ENCODE data around the gene HHATL. TPM values are rescaled to one million over a fixed set of nuclear protein-coding genes. Genes with fewer than 3 reads are reported as not detected.

HHATL gene, protein sequence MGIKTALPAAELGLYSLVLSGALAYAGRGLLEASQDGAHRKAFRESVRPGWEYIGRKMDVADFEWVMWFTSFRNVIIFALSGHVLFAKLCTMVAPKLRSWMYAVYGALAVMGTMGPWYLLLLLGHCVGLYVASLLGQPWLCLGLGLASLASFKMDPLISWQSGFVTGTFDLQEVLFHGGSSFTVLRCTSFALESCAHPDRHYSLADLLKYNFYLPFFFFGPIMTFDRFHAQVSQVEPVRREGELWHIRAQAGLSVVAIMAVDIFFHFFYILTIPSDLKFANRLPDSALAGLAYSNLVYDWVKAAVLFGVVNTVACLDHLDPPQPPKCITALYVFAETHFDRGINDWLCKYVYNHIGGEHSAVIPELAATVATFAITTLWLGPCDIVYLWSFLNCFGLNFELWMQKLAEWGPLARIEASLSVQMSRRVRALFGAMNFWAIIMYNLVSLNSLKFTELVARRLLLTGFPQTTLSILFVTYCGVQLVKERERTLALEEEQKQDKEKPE
- polyA plus RNA-seq (2013, experiment 1 of 2), result not detected
- not detected for polyA plus RNA-seq (2013, experiment 2 of 2)

DNA sequence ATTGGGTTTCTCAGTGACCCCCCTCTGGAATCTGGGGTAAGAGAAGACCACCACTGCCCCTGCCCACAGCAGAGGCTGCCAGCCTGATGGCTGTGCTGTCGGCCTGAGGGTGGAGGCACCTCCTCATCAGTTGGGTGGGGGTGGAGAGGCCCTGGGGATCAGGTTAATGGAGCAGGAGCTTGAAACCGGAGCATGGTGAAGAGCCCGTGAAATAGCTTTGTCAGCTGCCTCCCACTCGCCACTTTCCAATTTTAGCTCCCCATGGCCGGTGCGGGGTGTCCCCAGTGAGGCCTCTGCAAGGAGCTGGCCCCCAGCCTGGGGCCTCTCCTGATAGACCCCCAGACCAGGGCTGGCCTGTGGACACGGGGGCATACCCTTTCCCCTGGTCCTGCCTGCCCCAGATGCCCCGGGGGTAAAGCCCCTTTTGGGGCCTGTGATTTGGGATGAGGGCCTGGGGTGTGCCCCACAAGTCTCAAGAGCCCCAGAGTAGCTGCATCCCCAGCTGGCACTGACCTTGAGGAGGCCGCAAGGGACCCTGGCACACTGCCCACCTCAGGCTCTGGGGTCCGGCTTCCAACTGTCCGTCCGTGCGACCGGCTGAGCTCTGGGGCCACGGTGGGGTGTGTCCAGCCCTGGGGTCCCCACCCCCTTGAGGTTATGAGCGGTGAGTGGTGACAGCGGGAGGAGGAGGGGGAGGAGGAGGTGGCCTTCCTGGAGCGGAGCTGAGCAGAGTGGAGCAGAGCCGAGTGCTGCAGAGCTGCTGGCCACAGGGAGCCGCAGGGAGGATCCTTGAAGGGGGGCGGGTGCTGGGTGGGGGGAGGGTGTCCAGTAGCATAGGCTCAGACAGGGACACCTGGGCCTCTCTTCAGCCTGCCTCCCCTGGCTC, at the start of gene HHATL:
TSS of gene HHATL (minus strand) at position 733 of the 886 bp plus-strand sequence. CDS start 1,972 bp downstream, outside the sequence.
- Histone ChIP-seq H3K4me2 (ENCODE audit: insufficient read depth, low read length, poor library complexity, severe bottlenecking) (no peak within 1 kb of the TSS), H3K4me1 (ENCODE audit: control insufficient read depth in 2 of 2, insufficient read depth in 1 of 2, low read depth in 1 of 2, low read length in 2 of 2) (peaks cover 0 to 4% of the 10 kb centered on the region in 2 donors), H3K23ac (ENCODE audit: low read depth, low read length, poor library complexity) (peak within 1 kb of the TSS; percentile 71), H4K8ac (ENCODE audit: low read depth, low read length) (no peak within 1 kb of the TSS), H2BK15ac (ENCODE audit: low read length) (no peak within 1 kb of the TSS), H3K14ac (ENCODE audit: low read length) (no peak within 1 kb of the TSS), H3K4ac (ENCODE audit: low read length) (no peak within 1 kb of the TSS), H2BK120ac (ENCODE audit: low read depth, low read length) (no peak within 1 kb of the TSS), H2AK5ac (ENCODE audit: low read depth, low read length) (no peak within 1 kb of the TSS), H2BK5ac (ENCODE audit: low read length) (peak within 1 kb of the TSS; percentile 14), H3K18ac (ENCODE audit: low read length) (peak within 1 kb of the TSS; percentile 13), H3K9me3 (replicated peaks in 1 of 2; ENCODE audit: control insufficient read depth in 2 of 2, insufficient read depth in 1 of 2, low read depth in 1 of 2, low read length in 2 of 2) (no peaks in the 10 kb centered on the region), H4K91ac (ENCODE audit: low read depth, low read length, poor library complexity) (no peak within 1 kb of the TSS), H3K36me3 (replicated peaks in 1 of 2; ENCODE audit: control insufficient read depth in 2 of 2, insufficient read depth in 2 of 2, low read length in 2 of 2) (no peaks in the 10 kb centered on the region), H3K79me1 (ENCODE audit: low read depth, low read length) (peaks cover 1% of the 10 kb centered on the region), H3K27ac (replicated peaks; ENCODE audit: low read length) (no peak within 1 kb of the TSS), H2BK12ac (ENCODE audit: low read length) (no peak within 1 kb of the TSS), H3K27me3 (ENCODE audit: control insufficient read depth in 3 of 3, insufficient read depth in 3 of 3, low read depth in 1 of 3, low read length in 3 of 3) (peaks cover 0 to 45% (median 0%) of the 10 kb centered on the region in 3 experiments), H2AFZ (ENCODE audit: low read length) (no peak within 1 kb of the TSS), H3K4me3 (ENCODE audit: low read length in 2 of 2) (peak within 1 kb of the TSS in 1 of 2 donors; percentile 2), H3K9ac (ENCODE audit: low read depth, low read length, poor library complexity) (peak within 1 kb of the TSS; percentile 38)
- no CpG with 5 or more reads among the region's 21 CpGs for WGBS, 2 donors (ENCODE audit: extremely low coverage in 2 of 2, insufficient read length in 2 of 2, insufficient replicate concordance in 1 of 2)
- DNase-seq (ENCODE audit: low spot score), result no peak

DNA sequence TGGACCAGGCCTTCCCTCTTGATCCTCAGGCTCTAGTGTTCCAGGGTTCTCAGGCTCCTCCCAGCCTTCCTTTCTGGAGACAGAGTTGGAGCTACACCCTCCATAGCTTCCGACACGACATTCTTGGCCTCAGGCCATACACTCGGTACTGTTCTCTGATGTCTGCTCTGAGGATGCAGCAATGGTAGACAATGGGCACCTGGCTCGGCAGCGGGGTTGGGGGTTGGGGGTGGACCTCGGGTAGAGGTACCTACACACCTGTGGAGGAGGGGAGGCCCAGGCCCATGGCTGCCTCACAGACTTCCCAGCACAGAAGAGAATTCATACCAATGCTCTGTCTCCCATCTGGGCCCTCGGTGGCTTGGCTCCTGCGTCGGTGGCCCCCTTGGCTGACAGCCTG, 49.0 kb upstream of the HHATL start:
- Histone ChIP-seq H3K9ac (ENCODE audit: low read depth, low read length, poor library complexity) (no peak overlapping the region), H4K91ac (ENCODE audit: low read depth, low read length, poor library complexity) (no peak overlapping the region), H2BK15ac (ENCODE audit: low read length) (no peak overlapping the region), H3K27ac (replicated peaks; ENCODE audit: low read length) (no peak overlapping the region), H3K27me3 (ENCODE audit: control insufficient read depth in 3 of 3, insufficient read depth in 3 of 3, low read depth in 1 of 3, low read length in 3 of 3) (no peaks in the 10 kb centered on the region), H3K79me1 (ENCODE audit: low read depth, low read length) (no peaks in the 10 kb centered on the region), H2BK120ac (ENCODE audit: low read depth, low read length) (no peak overlapping the region), H3K4me1 (ENCODE audit: control insufficient read depth in 2 of 2, insufficient read depth in 1 of 2, low read depth in 1 of 2, low read length in 2 of 2) (peaks cover 0 to 11% of the 10 kb centered on the region in 2 donors), H2BK5ac (ENCODE audit: low read length) (no peak overlapping the region), H2BK12ac (ENCODE audit: low read length) (no peak overlapping the region), H3K4me3 (ENCODE audit: low read length in 2 of 2) (no peak overlapping the region), H4K8ac (ENCODE audit: low read depth, low read length) (no peak overlapping the region), H3K18ac (ENCODE audit: low read length) (no peak overlapping the region), H3K9me3 (replicated peaks in 1 of 2; ENCODE audit: control insufficient read depth in 2 of 2, insufficient read depth in 1 of 2, low read depth in 1 of 2, low read length in 2 of 2) (no peaks in the 10 kb centered on the region), H3K23ac (ENCODE audit: low read depth, low read length, poor library complexity) (no peak overlapping the region), H2AFZ (ENCODE audit: low read length) (no peak overlapping the region), H3K14ac (ENCODE audit: low read length) (no peak overlapping the region), H3K4me2 (ENCODE audit: insufficient read depth, low read length, poor library complexity, severe bottlenecking) (no peak overlapping the region), H3K36me3 (replicated peaks in 1 of 2; ENCODE audit: control insufficient read depth in 2 of 2, insufficient read depth in 2 of 2, low read length in 2 of 2) (no peaks in the 10 kb centered on the region), H3K4ac (ENCODE audit: low read length) (no peak overlapping the region), H2AK5ac (ENCODE audit: low read depth, low read length) (no peak overlapping the region)
- DNase-seq (ENCODE audit: low spot score), result no peak
- no CpG with 5 or more reads among the region's 9 CpGs for WGBS, 2 donors (ENCODE audit: extremely low coverage in 2 of 2, insufficient read length in 2 of 2, insufficient replicate concordance in 1 of 2)

DNA sequence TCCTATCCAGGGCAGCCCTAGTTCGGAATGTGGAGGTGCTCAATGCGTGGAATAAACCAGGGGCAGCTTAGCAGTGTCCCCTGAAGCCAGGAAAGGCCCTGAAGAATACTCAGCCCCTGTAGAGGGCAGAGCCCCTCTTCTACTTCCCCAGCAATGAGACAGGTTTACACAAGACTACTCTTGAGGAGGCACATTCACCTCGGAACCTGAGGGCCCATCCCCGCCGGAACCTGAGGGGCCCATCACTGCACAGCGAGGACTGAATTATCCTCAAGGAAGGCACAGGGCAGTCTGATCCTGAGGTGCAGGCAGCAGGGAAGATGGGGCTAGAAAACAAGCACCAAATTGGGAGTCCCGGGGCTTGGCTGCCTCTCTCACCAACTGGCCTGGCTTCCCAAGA, 48.2 kb upstream of the HHATL start:
- no peak for DNase-seq (ENCODE audit: low spot score)
- no peak overlapping the region for H2BK15ac ChIP-seq (ENCODE audit: low read length)
- no peaks in the 10 kb centered on the region for H3K36me3 ChIP-seq (replicated peaks in 1 of 2; ENCODE audit: control insufficient read depth in 2 of 2, insufficient read depth in 2 of 2, low read length in 2 of 2)
- H4K91ac ChIP-seq (ENCODE audit: low read depth, low read length, poor library complexity), result no peak overlapping the region
- no peak overlapping the region for H3K4me3 ChIP-seq (ENCODE audit: low read length in 2 of 2)
- no peak overlapping the region for H4K8ac ChIP-seq (ENCODE audit: low read depth, low read length)
- no peak overlapping the region for H2AFZ ChIP-seq (ENCODE audit: low read length)
- no peak overlapping the region for H3K4me2 ChIP-seq (ENCODE audit: insufficient read depth, low read length, poor library complexity, severe bottlenecking)
- WGBS, 2 donors (ENCODE audit: extremely low coverage in 2 of 2, insufficient read length in 2 of 2, insufficient replicate concordance in 1 of 2), result no CpG with 5 or more reads among the region's 7 CpGs
- no peak overlapping the region for H3K18ac ChIP-seq (ENCODE audit: low read length)
- no peak overlapping the region for H2AK5ac ChIP-seq (ENCODE audit: low read depth, low read length)
- no peak overlapping the region for H3K23ac ChIP-seq (ENCODE audit: low read depth, low read length, poor library complexity)
- no peak overlapping the region for H3K9ac ChIP-seq (ENCODE audit: low read depth, low read length, poor library complexity)
- no peak overlapping the region for H3K4ac ChIP-seq (ENCODE audit: low read length)
- no peaks in the 10 kb centered on the region for H3K9me3 ChIP-seq (replicated peaks in 1 of 2; ENCODE audit: control insufficient read depth in 2 of 2, insufficient read depth in 1 of 2, low read depth in 1 of 2, low read length in 2 of 2)
- H3K14ac ChIP-seq (ENCODE audit: low read length), result no peak overlapping the region
- H2BK120ac ChIP-seq (ENCODE audit: low read depth, low read length), result no peak overlapping the region
- peaks cover 0 to 13% of the 10 kb centered on the region in 2 donors for H3K4me1 ChIP-seq (ENCODE audit: control insufficient read depth in 2 of 2, insufficient read depth in 1 of 2, low read depth in 1 of 2, low read length in 2 of 2)
- no peaks in the 10 kb centered on the region for H3K79me1 ChIP-seq (ENCODE audit: low read depth, low read length)
- no peak overlapping the region for H3K27ac ChIP-seq (replicated peaks; ENCODE audit: low read length)
- no peak overlapping the region for H2BK12ac ChIP-seq (ENCODE audit: low read length)
- no peak overlapping the region for H2BK5ac ChIP-seq (ENCODE audit: low read length)
- no peaks in the 10 kb centered on the region for H3K27me3 ChIP-seq (ENCODE audit: control insufficient read depth in 3 of 3, insufficient read depth in 3 of 3, low read depth in 1 of 3, low read length in 3 of 3)
